ENCODE data around the gene SLC2A3. TPM values are rescaled to one million over a fixed set of nuclear protein-coding genes. Genes with fewer than 3 reads are reported as not detected.
"Not testable (repeated sequence)": the region's sequence is repeated elsewhere in the genome, so short reads cannot be mapped to it uniquely, and the experiment has no call there.

The SLC2A3 gene
- 1,217 TPM for polyA plus RNA-seq (2013, experiment 1 of 2)
- polyA plus RNA-seq (2013, experiment 2 of 2), result 1,204 TPM

- DNase-seq, result peak; percentile 97
- no peak within 1 kb of the TSS for H2AK5ac ChIP-seq (ENCODE audit: low read length)
- WGBS (ENCODE audit: extremely low coverage, insufficient coverage, low lambda C conversion rate), result no CpG with 5 or more reads among the region's 15 CpGs
- peak within 1 kb of the TSS; percentile 63 for H3K4me2 ChIP-seq (ENCODE audit: low read length)
- peak within 1 kb of the TSS; percentile 83 for H3K4me3 ChIP-seq (ENCODE audit: low read length)
- no peak within 1 kb of the TSS for H3K23ac ChIP-seq (ENCODE audit: low read length)
- peaks cover 12% of the 10 kb centered on the region for H3K36me3 ChIP-seq (ENCODE audit: control insufficient read depth, insufficient read depth, low read length)
- peaks cover 4% of the 10 kb centered on the region for H3K4me1 ChIP-seq (ENCODE audit: control insufficient read depth, low read depth, low read length)
- peak within 1 kb of the TSS; percentile 54 for H2BK120ac ChIP-seq (ENCODE audit: low read depth, low read length)
- H3K18ac ChIP-seq (ENCODE audit: low read length), result peak within 1 kb of the TSS; percentile 97
- H3K79me2 ChIP-seq (ENCODE audit: control insufficient read depth, insufficient read depth, low read length), result peaks cover 39% of the 10 kb centered on the region
- H3K9ac ChIP-seq (ENCODE audit: low read length), result peak within 1 kb of the TSS; percentile 94
- no peak within 1 kb of the TSS for H3K4ac ChIP-seq (ENCODE audit: low read depth, low read length)
- H2BK5ac ChIP-seq (ENCODE audit: low read length), result peak within 1 kb of the TSS; percentile 41
- no peak within 1 kb of the TSS for H4K8ac ChIP-seq (ENCODE audit: low read depth, low read length)
- peak within 1 kb of the TSS; percentile 96 for H3K27ac ChIP-seq (ENCODE audit: low read depth, low read length)
- H2BK15ac ChIP-seq (replicated peaks; ENCODE audit: low read depth), result no peak within 1 kb of the TSS
- no peaks in the 10 kb centered on the region for H3K79me1 ChIP-seq (ENCODE audit: low read length)
- no peaks in the 10 kb centered on the region for H3K27me3 ChIP-seq (ENCODE audit: insufficient read depth, low read length, poor library complexity)
- no peak within 1 kb of the TSS for H4K5ac ChIP-seq (ENCODE audit: low read length)
- peak within 1 kb of the TSS; percentile 93 for H3K56ac ChIP-seq (ENCODE audit: low read length)
Observed at GRCh38 chr12:7935590-7936581, at the start of gene SLC2A3. Gene SLC2A3 (minus strand): TSS chr12:7936187. CDS start chr12:7936034, 153 bp downstream.

- no CpG with 5 or more reads among the region's 5 CpGs for WGBS (ENCODE audit: extremely low coverage, insufficient coverage, low lambda C conversion rate)
- H3K18ac ChIP-seq (ENCODE audit: low read length), result peak overlapping the region; percentile 83
- H3K36me3 ChIP-seq (ENCODE audit: control insufficient read depth, insufficient read depth, low read length), result no peaks in the 10 kb centered on the region
- H3K56ac ChIP-seq (ENCODE audit: low read length), result no peak overlapping the region
- H3K9ac ChIP-seq (ENCODE audit: low read length), result no peak overlapping the region
- H4K5ac ChIP-seq (ENCODE audit: low read length), result no peak overlapping the region
- no peak overlapping the region for H2BK120ac ChIP-seq (ENCODE audit: low read depth, low read length)
- peak overlapping the region; percentile 70 for H3K4ac ChIP-seq (ENCODE audit: low read depth, low read length)
- H3K79me1 ChIP-seq (ENCODE audit: low read length), result no peaks in the 10 kb centered on the region
- DNase-seq, result no peak
- peaks cover under 1% of the 10 kb centered on the region for H3K79me2 ChIP-seq (ENCODE audit: control insufficient read depth, insufficient read depth, low read length)
- H3K4me3 ChIP-seq (ENCODE audit: low read length), result no peak overlapping the region
- H4K8ac ChIP-seq (ENCODE audit: low read depth, low read length), result no peak overlapping the region
- H2BK5ac ChIP-seq (ENCODE audit: low read length), result no peak overlapping the region
- no peak overlapping the region for H3K4me2 ChIP-seq (ENCODE audit: low read length)
- no peak overlapping the region for H2AK5ac ChIP-seq (ENCODE audit: low read length)
- H3K4me1 ChIP-seq (ENCODE audit: control insufficient read depth, low read depth, low read length), result peaks cover 4% of the 10 kb centered on the region
- no peak overlapping the region for H3K23ac ChIP-seq (ENCODE audit: low read length)
- H3K27ac ChIP-seq (ENCODE audit: low read depth, low read length), result no peak overlapping the region
- H2BK15ac ChIP-seq (replicated peaks; ENCODE audit: low read depth), result no peak overlapping the region
- no peaks in the 10 kb centered on the region for H3K27me3 ChIP-seq (ENCODE audit: insufficient read depth, low read length, poor library complexity)
Observed at GRCh38 chr12:7984900-7985299, 48.9 kb upstream of the SLC2A3 start.

- Histone ChIP-seq H2AK5ac (ENCODE audit: low read length) (peak overlapping the region; percentile 94), H2BK5ac (ENCODE audit: low read length) (peak overlapping the region; percentile 74), H3K18ac (ENCODE audit: low read length) (peak overlapping the region; percentile 83), H2BK120ac (ENCODE audit: low read depth, low read length) (peak overlapping the region; percentile 74), H3K4ac (ENCODE audit: low read depth, low read length) (peak overlapping the region; percentile 68), H2BK15ac (replicated peaks; ENCODE audit: low read depth) (peak overlapping the region; percentile 76)
- H3K27me3 ChIP-seq (ENCODE audit: insufficient read depth, low read length, poor library complexity); H3K79me2 ChIP-seq (ENCODE audit: control insufficient read depth, insufficient read depth, low read length); H3K4me3 ChIP-seq (ENCODE audit: low read length); H3K4me1 ChIP-seq (ENCODE audit: control insufficient read depth, low read depth, low read length); H3K56ac ChIP-seq (ENCODE audit: low read length); H3K79me1 ChIP-seq (ENCODE audit: low read length); H3K23ac ChIP-seq (ENCODE audit: low read length); H4K5ac ChIP-seq (ENCODE audit: low read length); H3K27ac ChIP-seq (ENCODE audit: low read depth, low read length); H3K9ac ChIP-seq (ENCODE audit: low read length); H3K4me2 ChIP-seq (ENCODE audit: low read length); H3K36me3 ChIP-seq (ENCODE audit: control insufficient read depth, insufficient read depth, low read length); DNase-seq; H4K8ac ChIP-seq (ENCODE audit: low read depth, low read length): not testable (repeated sequence)
- WGBS (ENCODE audit: extremely low coverage, insufficient coverage, low lambda C conversion rate), result no CpG with 5 or more reads among the region's 1 CpG
Observed at GRCh38 chr12:7983460-7983859, 47.5 kb upstream of the SLC2A3 start.

GRCh38 chr12:7983019-7983418 lies 47.0 kb upstream of the SLC2A3 start:
- peak overlapping the region; percentile 73 for H2BK120ac ChIP-seq (ENCODE audit: low read depth, low read length)
- peak overlapping the region; percentile 60 for H3K18ac ChIP-seq (ENCODE audit: low read length)
- not testable (repeated sequence) for H3K36me3 ChIP-seq (ENCODE audit: control insufficient read depth, insufficient read depth, low read length); H3K79me1 ChIP-seq (ENCODE audit: low read length); H3K4me2 ChIP-seq (ENCODE audit: low read length); H3K27me3 ChIP-seq (ENCODE audit: insufficient read depth, low read length, poor library complexity); H2AK5ac ChIP-seq (ENCODE audit: low read length); H2BK5ac ChIP-seq (ENCODE audit: low read length); DNase-seq; H3K9ac ChIP-seq (ENCODE audit: low read length); H3K4me3 ChIP-seq (ENCODE audit: low read length); H2BK15ac ChIP-seq (replicated peaks; ENCODE audit: low read depth); H3K4me1 ChIP-seq (ENCODE audit: control insufficient read depth, low read depth, low read length); H3K79me2 ChIP-seq (ENCODE audit: control insufficient read depth, insufficient read depth, low read length); H3K23ac ChIP-seq (ENCODE audit: low read length); H4K8ac ChIP-seq (ENCODE audit: low read depth, low read length); H4K5ac ChIP-seq (ENCODE audit: low read length)
- H3K56ac ChIP-seq (ENCODE audit: low read length), result peak overlapping the region; percentile 49
- WGBS (ENCODE audit: extremely low coverage, insufficient coverage, low lambda C conversion rate), result no CpG with 5 or more reads among the region's 11 CpGs
- H3K27ac ChIP-seq (ENCODE audit: low read depth, low read length), result peak overlapping the region; percentile 73
- peak overlapping the region; percentile 81 for H3K4ac ChIP-seq (ENCODE audit: low read depth, low read length)

- H3K4me1 ChIP-seq (ENCODE audit: control insufficient read depth, low read depth, low read length); H3K23ac ChIP-seq (ENCODE audit: low read length); H3K4me2 ChIP-seq (ENCODE audit: low read length); H2AK5ac ChIP-seq (ENCODE audit: low read length); H3K18ac ChIP-seq (ENCODE audit: low read length); H2BK15ac ChIP-seq (replicated peaks; ENCODE audit: low read depth); H3K27me3 ChIP-seq (ENCODE audit: insufficient read depth, low read length, poor library complexity); H2BK120ac ChIP-seq (ENCODE audit: low read depth, low read length); H3K56ac ChIP-seq (ENCODE audit: low read length); H3K79me1 ChIP-seq (ENCODE audit: low read length); H3K79me2 ChIP-seq (ENCODE audit: control insufficient read depth, insufficient read depth, low read length); H3K36me3 ChIP-seq (ENCODE audit: control insufficient read depth, insufficient read depth, low read length); H3K4ac ChIP-seq (ENCODE audit: low read depth, low read length); H2BK5ac ChIP-seq (ENCODE audit: low read length); H4K8ac ChIP-seq (ENCODE audit: low read depth, low read length); H3K4me3 ChIP-seq (ENCODE audit: low read length); H3K9ac ChIP-seq (ENCODE audit: low read length); H4K5ac ChIP-seq (ENCODE audit: low read length); H3K27ac ChIP-seq (ENCODE audit: low read depth, low read length): not testable (repeated sequence)
- DNase-seq, result peak; percentile 87
- no CpG with 5 or more reads among the region's 2 CpGs for WGBS (ENCODE audit: extremely low coverage, insufficient coverage, low lambda C conversion rate)
Observed at GRCh38 chr12:7982332-7982735, 46.3 kb upstream of the SLC2A3 start.

Data from mesendoderm (in vitro differentiated cells).